Smooth muscle cell (in vitro differentiated cells): Measurements from ENCODE around the gene UBE2Q2. TPM values are rescaled to one million over a fixed set of nuclear protein-coding genes. Genes with fewer than 3 reads are reported as not detected.
A peak's percentile ranks its signal among the peaks of the same experiment; 100 is the strongest.

Source experiments
- DNase-seq: peaks from one replicate; lab custom pipeline; 2025; ENCODE audit not compliant: unreplicated experiment; lab: John Stamatoyannopoulos, UW
- H2AFZ ChIP-seq: fragments of 200-600 bp; sonication (generic); 2 replicates; pipeline ENCODE4 v1.6.0; 2016; ENCODE audit warnings: antibody characterized with exemption, low read depth, mild to moderate bottlenecking
- H3F3A ChIP-seq: fragments of 200-600 bp; sonication (generic); 2 replicates; pipeline ENCODE4 v1.6.0; 2017; ENCODE audit warnings: antibody characterized with exemption, low read depth
- H3K27ac ChIP-seq: fragments of 200-600 bp; sonication (generic); 2 replicates; pipeline ENCODE4 v1.5.1; 2016; ENCODE audit warnings: low read depth, mild to moderate bottlenecking
- H3K27me3 ChIP-seq: fragments of 200-600 bp; sonication (generic); 2 replicates; pipeline ENCODE4 v1.6.1; 2016; ENCODE audit warnings: low read depth, mild to moderate bottlenecking
- H3K36me3 ChIP-seq: fragments of 200-600 bp; sonication (generic); 2 replicates; pipeline ENCODE4 v1.5.1; 2016; ENCODE audit warnings: low read depth
- H3K4me1 ChIP-seq: fragments of 200-600 bp; sonication (generic); 2 replicates; pipeline ENCODE4 v1.5.1; 2016; ENCODE audit warnings: low read depth
- H3K4me2 ChIP-seq: fragments of 200-600 bp; sonication (generic); 2 replicates; pipeline ENCODE4 v1.6.0; 2016; ENCODE audit warnings: mild to moderate bottlenecking
- H3K4me3 ChIP-seq: fragments of 200-600 bp; sonication (generic); 2 replicates; pipeline ENCODE4 v1.5.1; 2016; ENCODE audit warnings: mild to moderate bottlenecking
- H3K79me2 ChIP-seq: fragments of 200-600 bp; sonication (generic); 2 replicates; pipeline ENCODE4 v1.6.0; 2016; ENCODE audit warnings: low read depth, mild to moderate bottlenecking
- H3K9ac ChIP-seq: fragments of 200-600 bp; sonication (generic); 2 replicates; pipeline ENCODE4 v1.6.0; 2016; ENCODE audit warnings: low read depth
- H3K9me3 ChIP-seq: fragments of 200-600 bp; sonication (generic); replicated peaks from 2 replicates; pipeline ENCODE4 v1.5.1; 2016; ENCODE audit warnings: low read depth
- H4K20me1 ChIP-seq: fragments of 200-600 bp; sonication (generic); 2 replicates; pipeline ENCODE4 v1.6.0; 2016; ENCODE audit warnings: low read depth
- WGBS: methylation state at CpG from one replicate; pipeline ENCODE4 v1.1.7; 2016; ENCODE audit warnings: low lambda C conversion rate; 5-methylcytosine and 5-hydroxymethylcytosine counted together
- polyA plus RNA-seq: library from polyadenylated mRNA; unstranded; fragments of >200 nt; fragmentation: Nextera tagmentation; extraction: Ambion mirVana; gene quantifications from 2 replicates; pipeline ENCODE4 v1.2.1, GENCODE V29; 2016
- total RNA-seq: library from RNA; depleted of rRNA; stranded (reverse); fragments of >200 nt; gene quantifications from 2 replicates; pipeline ENCODE4 v1.2.3, GENCODE V29; 2014
- TF ChIP-seq, protein P1 (sequence below): fragments of 200-600 bp; sonication (generic); IDR thresholded peaks from 2 replicates; pipeline ENCODE4 v1.5.1; 2017; ENCODE audit warnings: borderline replicate concordance, mild to moderate bottlenecking, antibody characterized with exemption; ENCODE audit not compliant: insufficient read depth, poor library complexity, severe bottlenecking

Gene UBE2Q2
- total and polyA plus RNA-seq, 2 experiments from 2014 or later: 32.6 to 44.7 TPM

DNA sequence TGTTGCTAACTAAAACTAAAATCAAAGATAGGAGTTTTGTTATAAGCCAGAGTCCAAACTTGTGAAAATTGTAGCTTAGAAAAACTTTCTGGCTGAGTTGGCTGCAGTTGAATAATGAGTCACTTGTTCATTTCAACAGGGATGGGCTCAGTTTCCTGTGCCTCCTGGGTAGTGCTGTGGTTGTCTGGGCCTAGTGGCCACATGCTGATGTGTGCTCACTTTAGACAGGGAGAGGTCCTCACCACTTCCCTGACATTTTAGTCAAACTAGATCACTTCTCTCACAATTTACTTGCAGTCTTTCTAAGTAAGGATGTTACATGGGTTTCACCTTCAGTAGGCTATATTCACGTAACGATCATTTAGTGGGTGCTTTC is 6.3 kb upstream of the UBE2Q2 start:
- Histone ChIP-seq H2AFZ (peak overlapping the region; percentile 49), H3K27me3 (no peaks in the 10 kb centered on the region), H3F3A (peaks cover 24% of the 10 kb centered on the region), H3K27ac (peak overlapping the region; percentile 74), H3K9ac (peak overlapping the region; percentile 44), H3K79me2 (no peaks in the 10 kb centered on the region), H3K4me2 (peak overlapping the region; percentile 43), H3K9me3 (no peaks in the 10 kb centered on the region), H3K4me3 (no peak overlapping the region), H3K4me1 (peaks cover 23% of the 10 kb centered on the region), H4K20me1 (no peaks in the 10 kb centered on the region), H3K36me3 (no peaks in the 10 kb centered on the region)
- no peak for DNase-seq
- TF ChIP-seq, protein P1, sequence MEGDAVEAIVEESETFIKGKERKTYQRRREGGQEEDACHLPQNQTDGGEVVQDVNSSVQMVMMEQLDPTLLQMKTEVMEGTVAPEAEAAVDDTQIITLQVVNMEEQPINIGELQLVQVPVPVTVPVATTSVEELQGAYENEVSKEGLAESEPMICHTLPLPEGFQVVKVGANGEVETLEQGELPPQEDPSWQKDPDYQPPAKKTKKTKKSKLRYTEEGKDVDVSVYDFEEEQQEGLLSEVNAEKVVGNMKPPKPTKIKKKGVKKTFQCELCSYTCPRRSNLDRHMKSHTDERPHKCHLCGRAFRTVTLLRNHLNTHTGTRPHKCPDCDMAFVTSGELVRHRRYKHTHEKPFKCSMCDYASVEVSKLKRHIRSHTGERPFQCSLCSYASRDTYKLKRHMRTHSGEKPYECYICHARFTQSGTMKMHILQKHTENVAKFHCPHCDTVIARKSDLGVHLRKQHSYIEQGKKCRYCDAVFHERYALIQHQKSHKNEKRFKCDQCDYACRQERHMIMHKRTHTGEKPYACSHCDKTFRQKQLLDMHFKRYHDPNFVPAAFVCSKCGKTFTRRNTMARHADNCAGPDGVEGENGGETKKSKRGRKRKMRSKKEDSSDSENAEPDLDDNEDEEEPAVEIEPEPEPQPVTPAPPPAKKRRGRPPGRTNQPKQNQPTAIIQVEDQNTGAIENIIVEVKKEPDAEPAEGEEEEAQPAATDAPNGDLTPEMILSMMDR: no peak
- 82% methylated on average over 2 of the region's 2 CpGs for WGBS

DNA sequence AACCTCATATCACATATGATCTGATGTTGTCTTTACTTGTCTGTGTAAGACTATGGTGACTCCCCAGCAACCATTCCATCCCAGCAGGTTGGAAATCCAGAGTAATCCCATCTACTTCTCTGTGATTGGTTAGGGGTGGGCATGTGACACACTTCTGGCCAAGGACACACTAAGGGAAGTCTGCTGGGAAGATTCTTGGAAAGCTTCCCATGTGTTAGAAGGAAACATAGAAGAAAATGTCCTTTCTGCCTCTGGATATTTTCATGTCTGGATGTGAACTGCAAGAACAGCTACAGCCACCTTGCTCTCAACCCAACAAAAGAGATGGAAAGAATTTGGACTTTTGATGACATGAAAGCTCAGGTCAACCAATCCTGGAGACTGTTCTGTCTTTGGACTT is 2.6 kb upstream of the UBE2Q2 start:
- H3K27ac ChIP-seq: peak overlapping the region; percentile 0
- no peak overlapping the region for H2AFZ ChIP-seq
- H3K27me3 ChIP-seq: no peaks in the 10 kb centered on the region
- no peaks in the 10 kb centered on the region for H3K36me3 ChIP-seq
- TF ChIP-seq, protein P1: no peak
- H3K79me2 ChIP-seq: peaks cover 14% of the 10 kb centered on the region
- peaks cover 16% of the 10 kb centered on the region for H4K20me1 ChIP-seq
- H3K4me2 ChIP-seq: no peak overlapping the region
- DNase-seq: no peak
- H3F3A ChIP-seq: peaks cover 50% of the 10 kb centered on the region
- H3K4me3 ChIP-seq: no peak overlapping the region
- H3K4me1 ChIP-seq: peaks cover 18% of the 10 kb centered on the region
- no peak overlapping the region for H3K9ac ChIP-seq
- no peaks in the 10 kb centered on the region for H3K9me3 ChIP-seq

DNA sequence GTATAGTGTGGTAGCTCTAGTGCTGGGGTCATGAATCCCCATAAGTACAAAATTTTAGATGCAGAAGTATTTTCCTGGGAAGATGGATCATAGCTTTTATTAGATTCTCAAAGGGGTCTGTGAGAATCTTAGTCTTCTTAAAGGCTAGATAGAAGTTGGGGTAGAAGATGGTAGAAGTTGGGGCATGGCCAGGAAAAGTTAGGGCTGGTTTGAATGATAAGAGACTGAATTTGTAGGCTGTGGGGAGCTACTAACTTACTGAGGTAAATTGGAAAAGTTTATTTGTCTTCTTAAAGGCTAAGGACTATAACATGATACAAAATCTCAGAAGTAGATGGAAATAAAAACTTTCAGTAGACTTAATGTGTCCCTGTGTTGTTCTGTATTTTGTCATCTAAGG is 1.6 kb upstream of the UBE2Q2 start:
- Histone ChIP-seq H3K27me3 (no peaks in the 10 kb centered on the region), H3K27ac (peak overlapping the region; percentile 0), H3K9me3 (no peaks in the 10 kb centered on the region), H3F3A (peaks cover 48% of the 10 kb centered on the region), H2AFZ (no peak overlapping the region), H4K20me1 (peaks cover 25% of the 10 kb centered on the region), H3K4me2 (no peak overlapping the region), H3K4me1 (peaks cover 19% of the 10 kb centered on the region), H3K79me2 (peaks cover 23% of the 10 kb centered on the region), H3K4me3 (no peak overlapping the region), H3K36me3 (no peaks in the 10 kb centered on the region), H3K9ac (no peak overlapping the region)
- DNase-seq: no peak
- TF ChIP-seq, protein P1: no peak
